A204.1 (cell line): Measurements from ENCODE around the gene OR2F1.

ENCODE experiments used
- FAIRE-seq: peaks from 2 replicates; lab custom pipeline; 2012; peaks lifted over from hg19 to GRCh38; lab: Jason Lieb, UNC

Gene OR2F1

GRCh38 chr7:143954544-143954943, at the start of gene OR2F1:
OR2F1 (plus strand) TSS chr7:143954844; CDS start chr7:143959971, 5,127 bp downstream.
- peak; percentile 47 for FAIRE-seq

GRCh38 chr7:143905509-143905908, 49.1 kb upstream of the OR2F1 start:
- FAIRE-seq: no peak

- FAIRE-seq: no peak
These were observed 48.5 kb upstream of the OR2F1 start for GRCh38 chr7:143906151-143906550.

- no peak for FAIRE-seq
These were observed 47.7 kb upstream of the OR2F1 start for GRCh38 chr7:143906895-143907294.

- FAIRE-seq: no peak
These were observed 46.5 kb upstream of the OR2F1 start for GRCh38 chr7:143908120-143908519.

- FAIRE-seq: no peak
These were observed 44.8 kb upstream of the OR2F1 start for GRCh38 chr7:143909863-143910262.

- no peak for FAIRE-seq
These were observed 44.0 kb upstream of the OR2F1 start for GRCh38 chr7:143910473-143911248.

- no peak for FAIRE-seq
These were observed 40.6 kb upstream of the OR2F1 start for GRCh38 chr7:143913945-143914615.

- FAIRE-seq: no peak
These were observed 39.5 kb upstream of the OR2F1 start for GRCh38 chr7:143914938-143915652.

- FAIRE-seq: no peak
These were observed 29.8 kb upstream of the OR2F1 start for GRCh38 chr7:143924851-143925250.

GRCh38 chr7:143929224-143929920, 25.3 kb upstream of the OR2F1 start:
- FAIRE-seq: no peak

- no peak for FAIRE-seq
These were observed 22.9 kb upstream of the OR2F1 start for GRCh38 chr7:143931739-143932138.

GRCh38 chr7:143934526-143935325, 19.9 kb upstream of the OR2F1 start, which contains the start of gene OR2F2:
OR2F2 (plus strand) TSS chr7:143935233; CDS start chr7:143935233, 0 bp downstream.
- no peak for FAIRE-seq

- no peak for FAIRE-seq
These were observed 18.3 kb upstream of the OR2F1 start for GRCh38 chr7:143936087-143937009.

GRCh38 chr7:143938379-143939243, 16.0 kb upstream of the OR2F1 start:
- no peak for FAIRE-seq

- FAIRE-seq: no peak
These were observed 9.2 kb upstream of the OR2F1 start for GRCh38 chr7:143945423-143945822.

- FAIRE-seq: no peak
These were observed 7.5 kb upstream of the OR2F1 start for GRCh38 chr7:143947111-143947510.

GRCh38 chr7:143948733-143949132, 5.9 kb upstream of the OR2F1 start:
- no peak for FAIRE-seq

GRCh38 chr7:143953421-143953820, 1.2 kb upstream of the OR2F1 start:
- no peak for FAIRE-seq
